ENCODE data around the gene TMEM145.

DNA sequence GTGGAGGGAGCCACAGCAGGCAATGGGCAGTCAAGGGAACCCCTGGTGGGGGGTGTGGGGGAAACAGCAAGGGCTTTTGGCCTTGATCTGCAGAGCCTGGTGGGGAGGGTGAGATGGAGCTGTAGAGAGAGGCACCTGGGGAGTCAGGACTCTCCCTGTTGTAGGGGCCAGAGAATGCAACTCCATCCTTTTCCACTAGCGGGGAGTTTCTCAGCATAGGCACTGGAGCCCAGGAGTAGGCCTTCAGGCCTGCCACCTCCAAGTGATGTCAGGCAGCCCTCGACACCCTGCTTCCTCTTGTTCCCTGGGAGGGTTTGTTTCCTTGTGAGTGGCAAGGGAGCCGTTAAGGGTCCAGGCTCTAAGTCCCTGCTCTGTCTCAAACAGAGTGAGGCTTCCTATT, 37.3 kb downstream of the TMEM145 start:
- no peak for TF ChIP-seq ZNF70 (CRISPR knock-in tag; IDR thresholded peaks at IDR 0.05)
- TF ChIP-seq RARB (CRISPR knock-in tag; IDR thresholded peaks at IDR 0.05) = no peak
- TF ChIP-seq TOX (CRISPR knock-in tag; IDR thresholded peaks at IDR 0.05; ENCODE audit: borderline replicate concordance) = no peak
- TF ChIP-seq ISL1 (CRISPR knock-in tag; IDR thresholded peaks at IDR 0.05) = no peak
- TF ChIP-seq PATZ1 (CRISPR knock-in tag; IDR thresholded peaks at IDR 0.05; ENCODE audit: borderline replicate concordance) = no peak
- TF ChIP-seq ZFP30 (CRISPR knock-in tag; IDR thresholded peaks at IDR 0.05) = no peak
- TF ChIP-seq, protein P1, sequence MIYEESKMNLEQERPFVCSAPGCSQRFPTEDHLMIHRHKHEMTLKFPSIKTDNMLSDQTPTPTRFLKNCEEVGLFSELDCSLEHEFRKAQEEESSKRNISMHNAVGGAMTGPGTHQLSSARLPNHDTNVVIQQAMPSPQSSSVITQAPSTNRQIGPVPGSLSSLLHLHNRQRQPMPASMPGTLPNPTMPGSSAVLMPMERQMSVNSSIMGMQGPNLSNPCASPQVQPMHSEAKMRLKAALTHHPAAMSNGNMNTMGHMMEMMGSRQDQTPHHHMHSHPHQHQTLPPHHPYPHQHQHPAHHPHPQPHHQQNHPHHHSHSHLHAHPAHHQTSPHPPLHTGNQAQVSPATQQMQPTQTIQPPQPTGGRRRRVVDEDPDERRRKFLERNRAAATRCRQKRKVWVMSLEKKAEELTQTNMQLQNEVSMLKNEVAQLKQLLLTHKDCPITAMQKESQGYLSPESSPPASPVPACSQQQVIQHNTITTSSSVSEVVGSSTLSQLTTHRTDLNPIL (CRISPR knock-in tag; IDR thresholded peaks at IDR 0.05; ENCODE audit: low read depth) = no peak
- no peak for TF ChIP-seq ZFP3 (CRISPR knock-in tag; IDR thresholded peaks at IDR 0.05)
- no peak for TF ChIP-seq ARNTL (CRISPR knock-in tag; IDR thresholded peaks at IDR 0.05; ENCODE audit: borderline replicate concordance, low read depth)
- TF ChIP-seq OSR1 (CRISPR knock-in tag; IDR thresholded peaks at IDR 0.05) = no peak
